PC-3 (cell line): ENCODE results near the gene HDGFL2.

Experiments used
- CTCF ChIP-seq: fragments of 300-600 bp; sonication (generic); conservative IDR thresholded peaks from 2 replicates; pipeline ENCODE4 v1.5.1; 2017; ENCODE audit warnings: antibody characterized with exemption, low read depth, mild to moderate bottlenecking, low read length
- EZH2 ChIP-seq: fragments of 300-600 bp; sonication (generic); IDR thresholded peaks from one replicate; pipeline ENCODE4 v1.6.1; 2017; ENCODE audit warnings: antibody characterized with exemption, mild to moderate bottlenecking, low read length; ENCODE audit not compliant: unreplicated experiment

- TF ChIP-seq CTCF (no peak), EZH2 (no peak)
These were observed 22.0 kb downstream of the HDGFL2 start for GRCh38 chr19:4493929-4494690.
